Right lobe of liver (tissue), 6 donors: Measurements from ENCODE around the gene TTLL5. TPM values are rescaled to one million over a fixed set of nuclear protein-coding genes. Genes with fewer than 3 reads are reported as not detected.

Experiments used
- ATAC-seq, 4 donors: fragments of 200-7000 bp; cut with Tn5 transposase; one replicate each; pipeline ENCODE4 v1.9.1; 2020; ENCODE audit warnings: mild to moderate bottlenecking in 4 of 4, moderate library complexity in 4 of 4
- DNase-seq, 3 donors: peaks; one replicate each; pipeline ENCODE4 v3.0.0-alpha.2; 2020
- H3K27ac ChIP-seq, 3 donors: fragments of 200-600 bp; one replicate each; pipeline ENCODE4 v1.8.0; 2022
- H3K27me3 ChIP-seq, 2 donors: fragments of 200-600 bp; one replicate each; pipeline ENCODE4 v1.8.0; 2022
- H3K36me3 ChIP-seq, 4 donors: fragments of 200-600 bp; sonication (generic) in 1 of 4; one replicate each; pipeline versions ENCODE4 v1.5.1 to v1.8.0; 2017 to 2022; ENCODE audit warnings: control low read depth in 1 of 4
- H3K4me1 ChIP-seq, 4 donors: fragments of 200-600 bp; sonication (generic) in 1 of 4; one replicate each; pipeline versions ENCODE4 v1.5.1 to v1.8.0; 2017 to 2022; ENCODE audit warnings: control low read depth in 1 of 4
- H3K4me3 ChIP-seq, 3 donors: fragments of 200-600 bp; one replicate each; pipeline ENCODE4 v1.8.0; 2022
- H3K9me3 ChIP-seq, 4 donors: fragments of 200-600 bp; sonication (generic) in 1 of 4; one replicate each; pipeline versions ENCODE4 v1.5.1 to v1.8.0; 2017 to 2022; ENCODE audit warnings: control low read depth in 1 of 4
- CTCF ChIP-seq, 4 donors: fragments of 200-600 bp in 3 of 4; fragments of 450-650 bp in 1 of 4; IDR thresholded peaks; one replicate each; pipeline versions ENCODE4 v1.5.1 to v1.8.0; 2016 to 2022; ENCODE audit warnings: antibody characterized with exemption in 4 of 4, mild to moderate bottlenecking in 2 of 4
- POLR2A ChIP-seq: fragments of 450-650 bp; IDR thresholded peaks from one replicate; pipeline ENCODE4 v1.6.1; 2017; ENCODE audit warnings: antibody characterized with exemption, mild to moderate bottlenecking
- WGBS: methylation state at CpG from one replicate; pipeline ENCODE4 v1.1.6; 2018; ENCODE audit warnings: low coverage, low lambda C conversion rate; ENCODE audit not compliant: insufficient coverage; ENCODE audit errors: missing lambda C conversion rate; 5-methylcytosine and 5-hydroxymethylcytosine counted together
- intact Hi-C, 2 donors: fragments of 100-400 bp; cut with DNase I; formaldehyde crosslinking; loops; one replicate each; pipeline versions ENCODE4 v1.11.2 to v1.14.1; 2022
- total RNA-seq, 6 experiments: library from RNA; depleted of rRNA in 2 of 6; stranded (reverse); fragments of >200 nt in 2 of 6; fragmentation: NEBNext Ultra II Directional in 3 of 6; extraction: Animal tissue kit (Norgen Biotek cat#: 25700) in 3 of 6; gene quantifications; one replicate each; pipeline versions ENCODE4 v1.1.0 to v1.2.4, GENCODE V29; 2016 to 2023
- donor health status: DM: no; HTN: yes; CAD: no.
- donor health status: DM: no; HTN: no; CAD: no.
- donor health status: DM: no; HTN: no; CAD: no.
- donor health status: DM: no; HTN: yes; CAD: no.
- donor health status: DM: no; HTN: yes; CAD: no.

The TTLL5 gene
- total RNA-seq, 6 experiments from 2014 or later: 7.4 to 13.8 (median 11.9) TPM

GRCh38 chr14:75829316-75829715, 168.3 kb downstream of the TTLL5 start:
- H3K36me3 ChIP-seq: no peaks in the 10 kb centered on the region
- no peak for ATAC-seq
- 93% methylated on average over 1 of the region's 1 CpG for WGBS
- intact Hi-C loops: no loop called here
- DNase-seq: no peak
- TF ChIP-seq POLR2A (no peak), CTCF (IDR thresholded peaks at IDR 0.05) (no peak)
- no peaks in the 10 kb centered on the region for H3K9me3 ChIP-seq
- no peaks in the 10 kb centered on the region for H3K27me3 ChIP-seq
- H3K4me1 ChIP-seq: peaks cover 0 to 8% (median 3%) of the 10 kb centered on the region in 4 donors
- no peak overlapping the region for H3K4me3 ChIP-seq
- no peak overlapping the region for H3K27ac ChIP-seq

GRCh38 chr14:75831455-75831854, 170.4 kb downstream of the TTLL5 start:
- H3K27me3 ChIP-seq: no peaks in the 10 kb centered on the region
- peak; percentile 61 to 87 (median 72) for ATAC-seq
- H3K4me1 ChIP-seq: peaks cover 0 to 8% (median 3%) of the 10 kb centered on the region in 4 donors
- intact Hi-C loops: no loop called here
- WGBS: 55% methylated on average over 3 of the region's 5 CpGs
- H3K36me3 ChIP-seq: no peaks in the 10 kb centered on the region
- no peak overlapping the region for H3K27ac ChIP-seq
- H3K9me3 ChIP-seq: no peaks in the 10 kb centered on the region
- no peak for TF ChIP-seq CTCF (IDR thresholded peaks at IDR 0.05)
- no peak for TF ChIP-seq POLR2A
- H3K4me3 ChIP-seq: no peak overlapping the region
- peak in 1 of 3 donors; percentile 40 for DNase-seq

- ATAC-seq: peak; percentile 41 to 81 (median 73)
- TF ChIP-seq CTCF (IDR thresholded peaks at IDR 0.05) (no peak), POLR2A (no peak)
- WGBS: 41% methylated on average over 3 of the region's 3 CpGs
- peak in 1 of 3 donors; percentile 20 for DNase-seq
- H3K36me3 ChIP-seq: no peaks in the 10 kb centered on the region
- peaks cover 0 to 8% (median 3%) of the 10 kb centered on the region in 4 donors for H3K4me1 ChIP-seq
- H3K27me3 ChIP-seq: no peaks in the 10 kb centered on the region
- no peak overlapping the region for H3K27ac ChIP-seq
- H3K9me3 ChIP-seq: no peaks in the 10 kb centered on the region
- intact Hi-C loops: no loop called here
- H3K4me3 ChIP-seq: no peak overlapping the region
Measured at GRCh38 chr14:75831952-75832351, 170.9 kb downstream of the TTLL5 start.

- 69% methylated on average over 10 of the region's 10 CpGs for WGBS
- DNase-seq: no peak
- no peak overlapping the region for H3K4me3 ChIP-seq
Measured at GRCh38 chr14:75832621-75833297, 171.7 kb downstream of the TTLL5 start.

More at GRCh38 chr14:75832621-75833297, 171.7 kb downstream of the TTLL5 start:
- H3K36me3 ChIP-seq: no peaks in the 10 kb centered on the region
- no peaks in the 10 kb centered on the region for H3K9me3 ChIP-seq
- intact Hi-C loops: no loop called here
- H3K27ac ChIP-seq: no peak overlapping the region
- TF ChIP-seq CTCF (IDR thresholded peaks at IDR 0.05) (no peak), POLR2A (no peak)
- H3K4me1 ChIP-seq: peaks cover 0 to 8% (median 3%) of the 10 kb centered on the region in 4 donors
- H3K27me3 ChIP-seq: no peaks in the 10 kb centered on the region
- no peak for ATAC-seq
